ENCODE results near the gene RPUSD4.

DNA sequence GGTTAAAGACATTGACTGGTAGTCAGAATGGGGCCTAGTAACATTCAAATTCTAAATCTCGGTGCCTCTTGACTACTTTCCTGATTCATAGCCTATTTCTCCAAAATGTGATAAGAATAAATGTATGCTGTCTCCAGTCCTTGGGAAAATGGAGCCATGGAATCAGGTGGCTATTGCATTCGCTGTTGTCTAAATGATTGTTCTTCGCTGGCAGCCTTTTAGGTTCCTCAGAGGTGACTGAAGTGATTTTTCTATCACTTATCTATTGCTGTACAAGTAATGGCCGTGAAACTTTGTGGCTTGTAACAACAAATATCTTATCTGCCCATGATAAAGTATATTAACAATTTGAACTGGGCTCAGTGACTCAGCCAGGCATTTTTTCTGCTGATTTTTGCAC lies 41.8 kb upstream of the RPUSD4 start:
- no peak for TF ChIP-seq CTCF (conservative IDR thresholded peaks at IDR 0.05; ENCODE audit: low read length)
- TF ChIP-seq EZH2phosphoT487 (IDR thresholded peaks at IDR 0.05; ENCODE audit: borderline replicate concordance), result no peak

Measured in Loucy (cell line).